ES-I3 (cell line): ENCODE results near the gene SAMD10.
A peak's percentile ranks its signal among the peaks of the same experiment; 100 is the strongest.

Experiments used
- H3K36me3 ChIP-seq: 2 replicates; pipeline ENCODE4 v1.6.1; 2013; ENCODE audit warnings: mild to moderate bottlenecking, low read length, control low read depth, moderate library complexity; ENCODE audit not compliant: insufficient read depth
- H3K4me1 ChIP-seq: 2 replicates; pipeline ENCODE4 v1.6.1; 2013; ENCODE audit warnings: mild to moderate bottlenecking, control low read depth, low read length; ENCODE audit not compliant: insufficient read depth
- H3K9ac ChIP-seq: 2 replicates; pipeline ENCODE4 v1.6.1; 2013; ENCODE audit warnings: low read depth, mild to moderate bottlenecking, low read length, moderate library complexity
- H3K9me3 ChIP-seq: 2 replicates; pipeline ENCODE4 v1.6.1; 2013; ENCODE audit warnings: mild to moderate bottlenecking, low read length, moderate library complexity; ENCODE audit not compliant: control insufficient read depth, insufficient read depth

Gene SAMD10

GRCh38 chr20:63958964-63959698 lies 20.3 kb downstream of the SAMD10 start:
- peaks cover 17% of the 10 kb centered on the region for H3K4me1 ChIP-seq
- H3K9me3 ChIP-seq: no peaks in the 10 kb centered on the region; the same call in 1 of the 2 replicates
- H3K9ac ChIP-seq: no peak overlapping the region
- H3K36me3 ChIP-seq: peaks cover 6% of the 10 kb centered on the region

DNA sequence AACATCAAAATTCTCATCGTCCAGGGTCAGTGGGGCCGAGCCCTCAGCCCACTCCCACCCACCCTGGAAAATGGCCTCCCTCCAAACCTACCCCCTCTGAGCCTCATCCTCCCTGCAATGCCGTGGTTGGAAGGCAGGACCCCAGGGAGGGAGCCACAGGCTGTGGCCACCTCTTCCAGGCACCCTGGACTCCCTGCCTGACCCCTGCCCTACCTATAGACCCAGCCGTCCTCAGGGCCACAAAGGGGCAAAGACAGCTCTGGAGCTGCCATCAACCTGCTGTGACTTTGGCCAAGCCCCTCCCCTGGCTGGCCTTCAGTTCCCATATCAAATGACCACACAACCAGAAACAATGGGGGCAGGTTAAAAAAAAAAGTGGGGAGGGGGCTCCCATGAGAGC lies 21.0 kb downstream of the SAMD10 start:
- no peak overlapping the region for H3K9ac ChIP-seq
- H3K36me3 ChIP-seq: peaks cover 4% of the 10 kb centered on the region
- H3K4me1 ChIP-seq: peaks cover 17% of the 10 kb centered on the region
- no peaks in the 10 kb centered on the region; the same call in 1 of the 2 replicates for H3K9me3 ChIP-seq

DNA sequence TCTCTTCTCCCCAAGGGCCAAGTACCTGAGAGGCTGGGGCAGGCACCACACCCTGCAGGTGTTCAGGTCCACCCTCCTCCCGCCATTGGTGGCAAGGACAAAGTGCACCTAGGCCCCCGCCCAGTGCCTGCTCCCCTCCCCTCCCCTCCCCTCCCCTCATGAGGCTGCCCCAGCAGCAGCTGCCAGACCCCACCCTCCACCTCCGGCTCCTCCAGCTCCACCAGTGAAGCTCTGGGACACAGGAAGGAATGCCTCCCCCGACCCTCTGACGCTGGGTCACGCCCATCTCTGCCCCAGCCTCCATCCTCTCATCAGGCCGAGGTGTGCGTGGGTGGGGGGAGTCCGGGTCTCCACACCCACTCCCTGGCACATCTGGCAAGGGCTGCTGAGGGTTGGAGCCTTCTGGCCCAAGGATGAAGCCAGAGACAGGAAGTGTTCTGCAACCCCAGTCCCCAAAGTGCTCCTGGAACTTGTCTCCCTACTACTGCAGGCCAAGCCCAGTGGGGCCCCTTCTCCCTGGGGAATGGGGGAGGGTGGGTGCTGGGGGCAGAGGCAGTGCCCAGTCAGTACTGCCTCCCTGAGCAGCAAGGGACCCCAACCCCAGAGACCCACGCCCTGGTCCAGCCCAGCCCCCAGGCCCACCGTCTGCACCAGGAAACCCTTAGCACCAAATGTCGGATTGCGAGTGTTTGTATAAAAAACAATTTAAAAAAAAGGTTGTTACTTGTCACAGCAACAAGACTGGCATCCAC lies 21.6 kb downstream of the SAMD10 start:
- peaks cover 17% of the 10 kb centered on the region for H3K4me1 ChIP-seq
- H3K9me3 ChIP-seq: no peaks in the 10 kb centered on the region
- H3K36me3 ChIP-seq: peaks cover 3% of the 10 kb centered on the region
- peak overlapping the region; percentile 58; the same call in 1 of the 2 replicates for H3K9ac ChIP-seq

DNA sequence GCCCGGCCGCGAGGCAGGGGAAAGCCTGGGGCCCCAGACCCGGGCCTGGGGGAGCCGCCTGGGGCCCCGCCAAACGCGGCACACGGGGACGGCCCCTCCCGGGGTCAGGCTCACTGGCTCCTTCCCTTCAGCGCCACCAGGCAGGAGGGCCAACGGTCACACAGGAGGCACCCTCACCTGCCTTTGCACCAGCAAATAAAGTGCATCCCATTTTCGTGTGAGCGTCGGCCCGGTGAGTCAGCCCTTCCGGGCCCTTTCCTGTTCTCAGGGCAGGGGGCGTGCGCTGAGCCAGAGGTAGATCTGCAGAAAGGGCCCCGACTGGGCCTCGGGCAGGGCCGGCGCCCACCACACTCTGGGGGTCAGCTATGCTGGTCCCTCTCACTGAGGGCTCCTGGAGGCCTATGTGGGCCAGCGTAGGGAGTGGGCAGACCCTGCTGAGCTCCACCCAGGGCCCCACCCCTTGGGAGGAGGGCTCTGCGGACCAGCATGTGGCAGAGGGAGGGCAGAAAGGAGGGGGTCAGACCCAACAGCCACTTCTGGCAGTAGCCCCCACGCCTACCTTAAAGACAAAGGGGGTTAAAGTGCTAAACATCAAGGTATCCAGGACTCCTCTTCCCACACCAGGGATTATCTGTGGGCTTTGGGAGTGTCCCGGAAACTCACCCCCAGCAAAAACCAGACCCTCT lies 22.3 kb downstream of the SAMD10 start:
- peaks cover 17% of the 10 kb centered on the region for H3K4me1 ChIP-seq
- peak overlapping the region; percentile 58 for H3K9ac ChIP-seq
- H3K9me3 ChIP-seq: no peaks in the 10 kb centered on the region
- peaks cover 3% of the 10 kb centered on the region; the same call in 1 of the 2 replicates for H3K36me3 ChIP-seq

- peaks cover 3% of the 10 kb centered on the region; the same call in 1 of the 2 replicates for H3K36me3 ChIP-seq
- H3K9ac ChIP-seq: peak overlapping the region; percentile 58
- no peaks in the 10 kb centered on the region for H3K9me3 ChIP-seq
- H3K4me1 ChIP-seq: peaks cover 17% of the 10 kb centered on the region
These were observed 22.8 kb downstream of the SAMD10 start for GRCh38 chr20:63956664-63957003.

DNA sequence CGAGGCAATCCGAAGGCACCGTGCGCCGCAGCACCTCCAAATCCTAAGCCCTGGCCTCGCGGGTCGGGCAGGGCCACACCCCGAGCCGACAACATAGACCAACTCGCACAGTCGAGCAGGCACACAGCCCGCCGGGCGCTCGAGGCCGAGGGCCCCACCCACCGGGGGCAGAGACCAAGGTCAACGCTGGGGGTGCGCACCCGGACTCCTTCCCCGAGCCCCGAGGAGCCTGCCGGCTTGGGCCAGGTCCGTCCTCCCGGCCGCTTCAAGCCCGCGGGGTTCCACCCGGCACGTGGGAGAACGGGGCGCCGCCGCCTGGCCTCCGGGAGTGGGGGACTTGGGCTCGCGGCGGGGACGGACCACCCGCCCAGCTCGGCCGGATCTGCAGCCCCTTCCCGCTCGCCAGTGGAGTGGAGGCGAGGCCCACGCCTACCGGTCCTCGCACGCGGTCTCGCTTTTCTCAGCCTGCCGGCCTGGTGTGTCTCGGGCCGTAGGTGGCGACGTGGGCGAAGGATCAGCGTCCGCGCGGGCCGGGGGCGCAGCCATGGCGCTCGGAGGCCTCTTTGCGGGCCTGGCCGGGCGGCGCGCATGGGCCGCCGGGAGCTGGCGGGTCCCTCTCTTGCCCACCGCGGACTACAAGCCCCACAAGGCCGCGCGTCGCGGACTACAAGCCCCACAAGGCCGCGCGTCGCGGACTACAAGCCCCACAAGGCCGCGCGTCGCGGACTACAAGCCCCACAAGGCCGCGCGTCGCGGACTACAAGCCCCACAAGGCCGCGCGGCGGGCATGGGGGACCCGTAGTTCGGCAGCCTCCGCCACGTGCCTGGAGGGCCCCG lies 23.4 kb downstream of the SAMD10 start, which contains the start of gene UCKL1:
Gene UCKL1 (minus strand): TSS at position 590 of the 837 bp plus-strand sequence. CDS start 44 bp downstream, at position 546.
- peaks cover 17% of the 10 kb centered on the region for H3K4me1 ChIP-seq
- peak within 1 kb of the TSS; percentile 94 for H3K9ac ChIP-seq
- H3K9me3 ChIP-seq: no peaks in the 10 kb centered on the region
- H3K36me3 ChIP-seq: peaks cover 3% of the 10 kb centered on the region; the same call in 1 of the 2 replicates

DNA sequence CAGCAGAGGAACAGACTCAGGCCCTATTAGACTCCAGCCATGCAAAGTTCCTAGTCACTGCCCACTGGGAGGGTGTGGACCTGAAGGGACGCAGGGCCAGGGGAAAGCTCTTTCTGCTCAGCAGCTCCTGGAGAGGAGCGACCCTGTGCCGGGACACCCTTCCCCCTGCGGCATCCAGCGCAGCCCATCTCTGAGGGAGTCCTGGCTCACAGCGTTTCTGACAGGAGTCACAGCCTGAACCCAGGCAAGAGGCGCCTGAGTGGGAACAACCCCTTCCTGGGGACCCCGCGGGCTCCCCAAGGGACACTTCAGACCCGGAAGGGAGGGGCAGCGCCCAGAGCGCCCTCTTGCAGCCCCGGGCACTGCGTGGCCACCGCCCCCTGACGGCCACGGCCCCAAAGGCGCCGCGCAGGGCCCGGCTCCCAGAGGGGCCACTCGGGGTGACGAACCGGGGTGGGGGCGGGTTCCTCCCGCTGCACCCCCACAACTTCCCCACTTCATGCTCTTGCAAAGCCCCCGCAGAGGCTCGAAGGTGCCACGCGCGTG lies 24.1 kb downstream of the SAMD10 start:
- H3K4me1 ChIP-seq: peaks cover 17% of the 10 kb centered on the region

DNA sequence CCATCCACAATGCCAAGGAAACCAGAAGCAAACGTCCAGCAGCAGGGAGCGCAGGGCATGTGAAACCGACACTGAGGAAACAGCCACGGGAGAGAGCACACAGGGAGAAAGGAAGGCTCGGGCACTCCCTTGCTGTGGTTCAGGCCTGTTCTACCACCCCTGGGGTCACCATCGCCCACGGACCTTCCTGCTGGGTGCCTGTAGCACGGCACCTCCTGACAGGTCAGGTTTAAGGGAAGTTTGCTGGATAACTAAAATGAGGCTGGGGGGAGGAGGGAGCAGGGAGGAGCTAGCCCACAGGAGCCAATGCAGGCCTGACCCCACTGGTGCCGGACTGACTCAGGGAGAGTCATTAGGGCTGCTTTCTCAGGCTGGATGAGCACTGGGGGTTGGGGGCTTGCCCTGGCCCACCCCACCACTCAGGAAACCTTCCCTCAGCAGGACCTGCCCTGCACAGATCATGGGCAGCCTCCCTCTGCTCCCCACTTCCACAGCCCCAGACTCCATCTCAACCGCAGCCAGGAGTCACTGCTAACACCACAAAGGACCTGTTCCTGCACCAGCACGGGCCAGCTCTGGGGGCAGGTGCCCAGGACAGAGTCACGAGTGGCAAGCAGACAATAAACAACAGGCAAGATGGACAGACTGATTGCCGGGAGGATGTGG lies 25.5 kb downstream of the SAMD10 start:
- Histone ChIP-seq H3K4me1 (peaks cover 15% of the 10 kb centered on the region), H3K9ac (no peak overlapping the region), H3K9me3 (no peaks in the 10 kb centered on the region), H3K36me3 (no peaks in the 10 kb centered on the region)

More for the DNA sequence above, 24.1 kb downstream of the SAMD10 start:
- Histone ChIP-seq H3K9me3 (no peaks in the 10 kb centered on the region), H3K9ac (peak overlapping the region; percentile 94), H3K36me3 (peaks cover 3% of the 10 kb centered on the region; the same call in 1 of the 2 replicates)

DNA sequence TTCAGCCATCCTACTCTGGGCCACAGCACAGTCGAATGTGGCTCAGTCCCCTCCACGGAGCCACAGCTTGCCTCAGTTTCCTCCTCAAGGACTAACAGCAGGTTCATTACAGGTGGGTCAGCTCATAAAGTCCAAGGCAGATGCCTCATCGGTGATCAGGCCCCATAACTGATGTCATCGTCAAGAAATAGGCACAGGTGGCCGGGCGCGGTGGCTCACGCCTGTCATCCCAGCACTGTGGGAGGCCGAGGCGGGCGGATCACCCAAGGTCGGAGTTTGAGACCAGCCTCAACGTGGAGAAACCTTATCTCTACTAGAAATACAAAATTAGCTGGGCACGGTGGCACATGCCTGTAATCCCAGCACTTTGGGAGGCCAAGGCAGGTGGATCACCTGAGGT lies 26.7 kb downstream of the SAMD10 start:
- H3K9me3 ChIP-seq: no peaks in the 10 kb centered on the region
- H3K9ac ChIP-seq: no peak overlapping the region
- peaks cover 8% of the 10 kb centered on the region; the same call in 1 of the 2 replicates for H3K4me1 ChIP-seq
- H3K36me3 ChIP-seq: no peaks in the 10 kb centered on the region

GRCh38 chr20:63952210-63952535 lies 27.3 kb downstream of the SAMD10 start:
- Histone ChIP-seq H3K9ac (no peak overlapping the region), H3K36me3 (no peaks in the 10 kb centered on the region), H3K4me1 (peaks cover 8% of the 10 kb centered on the region; the same call in 1 of the 2 replicates), H3K9me3 (no peaks in the 10 kb centered on the region)

GRCh38 chr20:63951398-63952209 lies 27.8 kb downstream of the SAMD10 start:
- H3K9ac ChIP-seq: no peak overlapping the region
- no peaks in the 10 kb centered on the region for H3K9me3 ChIP-seq
- H3K36me3 ChIP-seq: no peaks in the 10 kb centered on the region
- peaks cover 8% of the 10 kb centered on the region; the same call in 1 of the 2 replicates for H3K4me1 ChIP-seq

- H3K36me3 ChIP-seq: no peaks in the 10 kb centered on the region
- H3K4me1 ChIP-seq: peaks cover 8% of the 10 kb centered on the region; the same call in 1 of the 2 replicates
- H3K9me3 ChIP-seq: no peaks in the 10 kb centered on the region
- H3K9ac ChIP-seq: no peak overlapping the region
These were observed 28.6 kb downstream of the SAMD10 start for GRCh38 chr20:63950701-63951397.
